ENCODE data around the gene IQCB1.
"Not testable (repeated sequence)": the region's sequence is repeated elsewhere in the genome, so short reads cannot be mapped to it uniquely, and the experiment has no call there.

Gene IQCB1

GRCh38 chr3:121809249-121809648 lies 25.6 kb downstream of the IQCB1 start:
- DNase-seq (ENCODE audit: low read depth in 1 of 2, low spot score in 1 of 2) = no peak

- DNase-seq (ENCODE audit: low read depth in 1 of 2, low spot score in 1 of 2) = no peak
These were observed 31.0 kb downstream of the IQCB1 start for GRCh38 chr3:121803771-121804320.

- DNase-seq (ENCODE audit: low read depth in 1 of 2, low spot score in 1 of 2) = no peak
These were observed 34.0 kb downstream of the IQCB1 start for GRCh38 chr3:121800906-121801305.

- no peak for DNase-seq (ENCODE audit: low read depth in 1 of 2, low spot score in 1 of 2)
These were observed 37.9 kb downstream of the IQCB1 start for GRCh38 chr3:121796970-121797369.

- DNase-seq (ENCODE audit: low read depth in 1 of 2, low spot score in 1 of 2) = no peak
These were observed 40.4 kb downstream of the IQCB1 start for GRCh38 chr3:121794264-121794983.

- no peak for DNase-seq (ENCODE audit: low read depth in 1 of 2, low spot score in 1 of 2)
These were observed 41.8 kb downstream of the IQCB1 start for GRCh38 chr3:121793078-121793477.

GRCh38 chr3:121786485-121786884 lies 48.4 kb downstream of the IQCB1 start:
- DNase-seq (ENCODE audit: low read depth in 1 of 2, low spot score in 1 of 2) = no peak

GRCh38 chr3:121782784-121783183 lies 52.1 kb downstream of the IQCB1 start:
- DNase-seq (ENCODE audit: low read depth in 1 of 2, low spot score in 1 of 2) = not testable (repeated sequence)

GRCh38 chr3:121781611-121782010 lies 53.2 kb downstream of the IQCB1 start:
- DNase-seq (ENCODE audit: low read depth in 1 of 2, low spot score in 1 of 2) = no peak

GRCh38 chr3:121775095-121775494 lies 59.8 kb downstream of the IQCB1 start:
- DNase-seq (ENCODE audit: low read depth in 1 of 2, low spot score in 1 of 2) = not testable (repeated sequence)

GRCh38 chr3:121769246-121769645 lies 65.6 kb downstream of the IQCB1 start:
- DNase-seq (ENCODE audit: low read depth in 1 of 2, low spot score in 1 of 2) = no peak

- DNase-seq (ENCODE audit: low read depth in 1 of 2, low spot score in 1 of 2) = no peak
These were observed 66.4 kb downstream of the IQCB1 start for GRCh38 chr3:121768452-121768851.

- DNase-seq (ENCODE audit: low read depth in 1 of 2, low spot score in 1 of 2) = no peak
These were observed 75.2 kb downstream of the IQCB1 start for GRCh38 chr3:121759541-121760202.

- DNase-seq (ENCODE audit: low read depth in 1 of 2, low spot score in 1 of 2) = no peak
These were observed 76.0 kb downstream of the IQCB1 start for GRCh38 chr3:121758727-121759450.

GRCh38 chr3:121757812-121758545 lies 76.9 kb downstream of the IQCB1 start:
- DNase-seq (ENCODE audit: low read depth in 1 of 2, low spot score in 1 of 2) = no peak

- no peak for DNase-seq (ENCODE audit: low read depth in 1 of 2, low spot score in 1 of 2)
These were observed 77.6 kb downstream of the IQCB1 start for GRCh38 chr3:121757087-121757811.

GRCh38 chr3:121752772-121753171 lies 82.1 kb downstream of the IQCB1 start:
- no peak for DNase-seq (ENCODE audit: low read depth in 1 of 2, low spot score in 1 of 2)

GRCh38 chr3:121752261-121752660 lies 82.6 kb downstream of the IQCB1 start:
- no peak for DNase-seq (ENCODE audit: low read depth in 1 of 2, low spot score in 1 of 2)

- DNase-seq (ENCODE audit: low read depth in 1 of 2, low spot score in 1 of 2) = no peak
These were observed 84.8 kb downstream of the IQCB1 start for GRCh38 chr3:121750087-121750415.

- peak; percentile 81 to 86 for DNase-seq (ENCODE audit: low read depth in 1 of 2, low spot score in 1 of 2)
These were observed 85.4 kb downstream of the IQCB1 start, which contains the start of gene GOLGB1 for GRCh38 chr3:121749276-121750086. Gene GOLGB1 (minus strand): TSS chr3:121749741. CDS start chr3:121730971, 18,770 bp downstream.
